Mesendoderm (in vitro differentiated cells): ENCODE data around the gene ZNF439.
"Not testable (repeated sequence)": the region's sequence is repeated elsewhere in the genome, so short reads cannot be mapped to it uniquely, and the experiment has no call there.

ENCODE experiments used
- DNase-seq: peaks from one replicate; pipeline ENCODE4 v3.0.0; 2013
- H2AK5ac ChIP-seq: 2 replicates; pipeline ENCODE4 v1.6.1; 2013; ENCODE audit warnings: low read length, inconsistent platforms
- H2BK120ac ChIP-seq: 2 replicates; pipeline ENCODE4 v1.6.1; 2013; ENCODE audit warnings: low read depth, mild to moderate bottlenecking, low read length, moderate library complexity, mixed read lengths
- H2BK15ac ChIP-seq: replicated peaks from 2 replicates; pipeline ENCODE4 v1.6.1; 2013; ENCODE audit warnings: low read depth, mild to moderate bottlenecking, moderate library complexity
- H2BK5ac ChIP-seq: 2 replicates; pipeline ENCODE4 v1.6.1; 2013; ENCODE audit warnings: low read length, inconsistent platforms
- H3K18ac ChIP-seq: 2 replicates; pipeline ENCODE4 v1.6.1; 2013; ENCODE audit warnings: mild to moderate bottlenecking, low read length, mixed read lengths
- H3K23ac ChIP-seq: one replicate; pipeline ENCODE4 v1.6.1; 2013; ENCODE audit warnings: low read length
- H3K27ac ChIP-seq: 2 replicates; pipeline ENCODE4 v1.5.1; 2013; ENCODE audit warnings: low read depth, mild to moderate bottlenecking, inconsistent platforms, low read length, moderate library complexity
- H3K27me3 ChIP-seq: 2 replicates; pipeline ENCODE4 v1.6.1; 2013; ENCODE audit warnings: low read length, control low read depth, mild to moderate bottlenecking, inconsistent platforms; ENCODE audit not compliant: insufficient read depth, poor library complexity
- H3K36me3 ChIP-seq: 2 replicates; pipeline ENCODE4 v1.6.1; 2013; ENCODE audit warnings: low read length, inconsistent platforms; ENCODE audit not compliant: control insufficient read depth, insufficient read depth
- H3K4ac ChIP-seq: one replicate; pipeline ENCODE4 v1.6.1; 2013; ENCODE audit warnings: low read depth, mild to moderate bottlenecking, low read length, moderate library complexity
- H3K4me1 ChIP-seq: 2 replicates; pipeline ENCODE4 v1.6.1; 2013; ENCODE audit warnings: low read depth, low read length, inconsistent platforms; ENCODE audit not compliant: control insufficient read depth
- H3K4me2 ChIP-seq: 2 replicates; pipeline ENCODE4 v1.6.1; 2013; ENCODE audit warnings: low read length
- H3K4me3 ChIP-seq: 2 replicates; pipeline ENCODE4 v1.5.1; 2013; ENCODE audit warnings: mild to moderate bottlenecking, low read length
- H3K56ac ChIP-seq: one replicate; pipeline ENCODE4 v1.6.1; 2013; ENCODE audit warnings: low read length
- H3K79me1 ChIP-seq: 2 replicates; pipeline ENCODE4 v1.6.1; 2013; ENCODE audit warnings: low read length, inconsistent platforms
- H3K79me2 ChIP-seq: 2 replicates; pipeline ENCODE4 v1.6.1; 2013; ENCODE audit warnings: mild to moderate bottlenecking, low read length; ENCODE audit not compliant: control insufficient read depth, insufficient read depth
- H3K9ac ChIP-seq: 2 replicates; pipeline ENCODE4 v1.6.1; 2013; ENCODE audit warnings: low read length, inconsistent platforms
- H4K5ac ChIP-seq: one replicate; pipeline ENCODE4 v1.6.1; 2013; ENCODE audit warnings: low read length
- H4K8ac ChIP-seq: one replicate; pipeline ENCODE4 v1.6.1; 2013; ENCODE audit warnings: low read depth, mild to moderate bottlenecking, control low read depth, low read length, moderate library complexity
- WGBS: extraction: QIAGEN DNeasy Blood & Tissue Kit; methylation state at CpG from one replicate; pipeline ENCODE4 v1.1.7; 2013; ENCODE audit warnings: low lambda C conversion rate, missing lambda C conversion rate; ENCODE audit not compliant: insufficient coverage; ENCODE audit errors: extremely low coverage; 5-methylcytosine and 5-hydroxymethylcytosine counted together

ZNF439 gene

DNA sequence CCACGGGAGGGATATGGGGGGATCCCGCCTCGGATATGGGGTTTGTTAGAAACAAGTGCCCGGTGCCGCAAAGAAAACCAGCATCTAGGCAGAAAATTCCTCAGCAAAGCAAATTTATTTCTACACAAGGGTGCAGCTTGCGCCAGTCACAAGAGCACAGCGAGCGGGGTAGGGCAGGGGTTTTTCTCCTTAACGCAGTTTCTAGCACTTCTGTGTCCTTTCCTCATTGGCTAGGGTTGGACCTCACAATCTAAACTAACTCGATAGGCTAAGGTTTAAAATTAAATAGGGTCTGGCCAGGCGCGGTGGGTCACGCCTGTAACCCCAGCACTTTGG, 33.9 kb upstream of the ZNF439 start:
- Histone ChIP-seq H2BK120ac (no peak overlapping the region), H4K8ac (no peak overlapping the region), H3K4me3 (peak overlapping the region; percentile 85), H3K23ac (no peak overlapping the region), H2BK5ac (no peak overlapping the region), H3K27ac (no peak overlapping the region), H3K27me3 (no peaks in the 10 kb centered on the region), H4K5ac (no peak overlapping the region), H3K79me1 (no peaks in the 10 kb centered on the region), H3K18ac (peak overlapping the region; percentile 81), H3K4me1 (no peaks in the 10 kb centered on the region), H3K36me3 (no peaks in the 10 kb centered on the region), H3K79me2 (no peaks in the 10 kb centered on the region), H3K9ac (peak overlapping the region; percentile 89), H2BK15ac (no peak overlapping the region), H3K4me2 (peak overlapping the region; percentile 16), H3K56ac (peak overlapping the region; percentile 97), H2AK5ac (no peak overlapping the region), H3K4ac (peak overlapping the region; percentile 46)
- WGBS = no CpG with 5 or more reads among the region's 13 CpGs
- peak; percentile 38 for DNase-seq

DNA sequence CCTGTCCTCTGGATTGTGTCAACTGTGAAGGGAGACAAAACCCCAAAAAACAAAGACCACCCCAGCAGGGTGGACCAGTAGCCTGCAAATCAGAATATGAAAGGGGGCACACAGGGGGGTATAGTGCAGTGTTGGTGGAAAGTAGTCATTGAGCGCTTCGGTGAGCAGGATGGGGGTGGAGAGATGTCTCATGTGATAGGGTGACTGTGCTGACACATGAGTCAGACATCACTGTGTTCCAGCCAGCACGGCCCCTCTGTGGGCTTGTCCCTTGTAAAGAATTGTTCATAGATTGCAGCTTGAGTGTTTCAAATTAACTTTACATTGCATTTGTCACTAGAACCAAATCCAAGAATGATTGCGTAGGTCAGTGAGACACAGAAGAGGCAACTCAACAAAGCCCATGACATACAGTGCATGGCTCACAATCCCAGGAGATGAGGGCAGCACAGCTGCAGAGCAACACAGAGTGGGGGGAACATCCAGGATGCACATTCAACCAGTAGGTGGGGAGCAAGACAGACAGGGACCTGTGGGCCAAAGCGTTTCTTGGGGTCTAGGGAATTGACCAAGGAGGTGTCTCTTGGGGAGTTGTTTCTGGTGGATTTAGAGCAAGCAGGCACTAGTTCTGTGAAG, 26.9 kb upstream of the ZNF439 start:
- no peak overlapping the region for H3K23ac ChIP-seq
- H2BK120ac ChIP-seq = no peak overlapping the region
- H3K4ac ChIP-seq = no peak overlapping the region
- H3K79me1 ChIP-seq = no peaks in the 10 kb centered on the region
- DNase-seq = no peak
- H2AK5ac ChIP-seq = no peak overlapping the region
- no peak overlapping the region for H3K9ac ChIP-seq
- H2BK15ac ChIP-seq = no peak overlapping the region
- no peaks in the 10 kb centered on the region for H3K36me3 ChIP-seq
- H3K27ac ChIP-seq = no peak overlapping the region
- no peak overlapping the region for H3K56ac ChIP-seq
- H4K5ac ChIP-seq = no peak overlapping the region
- H4K8ac ChIP-seq = no peak overlapping the region
- no peak overlapping the region for H3K18ac ChIP-seq
- no peaks in the 10 kb centered on the region for H3K79me2 ChIP-seq
- H3K4me3 ChIP-seq = no peak overlapping the region
- no peaks in the 10 kb centered on the region for H3K27me3 ChIP-seq
- H2BK5ac ChIP-seq = no peak overlapping the region
- H3K4me2 ChIP-seq = no peak overlapping the region
- H3K4me1 ChIP-seq = no peaks in the 10 kb centered on the region
- no CpG with 5 or more reads among the region's 5 CpGs for WGBS

DNA sequence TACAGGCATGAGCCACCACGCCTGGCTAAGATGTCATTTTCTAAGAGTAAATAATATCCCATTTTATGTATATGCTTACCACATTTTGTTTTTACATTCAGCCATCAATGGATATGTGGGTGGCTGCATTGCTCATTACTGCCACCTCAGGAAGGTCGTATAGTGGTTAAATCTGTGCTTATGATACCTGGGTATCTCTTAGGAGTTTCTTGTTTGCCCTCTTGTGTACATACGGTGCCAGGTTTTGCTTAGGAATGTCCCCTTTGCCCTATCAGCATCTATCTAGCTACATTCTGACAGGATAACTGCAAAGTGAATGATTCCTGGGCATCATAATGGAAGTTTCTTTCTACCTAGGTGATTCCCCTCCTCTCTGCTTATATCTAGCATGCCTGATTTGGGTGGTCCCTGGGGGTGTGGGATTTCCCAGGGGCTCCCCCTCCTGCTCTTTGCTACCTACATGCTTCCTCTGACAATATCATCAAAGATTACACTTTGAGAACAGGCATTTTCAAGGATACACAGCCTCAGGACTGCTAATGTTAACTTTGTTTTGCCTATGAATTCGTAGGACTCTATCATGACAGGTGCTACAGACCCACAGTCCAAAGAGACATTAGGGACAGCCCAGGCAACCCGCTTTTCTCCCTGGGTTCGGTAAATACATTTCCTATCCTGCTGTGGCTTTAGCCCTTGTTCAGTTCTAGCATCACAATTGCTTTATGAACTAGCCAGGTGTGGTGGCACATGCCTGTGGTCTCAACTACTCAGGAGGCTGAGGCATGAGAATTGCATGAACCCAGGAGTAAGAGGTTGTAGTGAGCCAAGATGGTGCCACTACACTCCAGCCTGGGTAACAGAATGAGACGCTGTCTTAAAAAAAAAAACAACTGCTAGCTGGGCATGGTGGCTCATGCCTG, 19.3 kb upstream of the ZNF439 start:
- not testable (repeated sequence) for H3K4me3 ChIP-seq, H2BK120ac ChIP-seq, H3K56ac ChIP-seq, H4K5ac ChIP-seq, H3K23ac ChIP-seq, H2AK5ac ChIP-seq, H3K36me3 ChIP-seq, H3K4me1 ChIP-seq, DNase-seq, H3K9ac ChIP-seq, H3K79me2 ChIP-seq, H3K27me3 ChIP-seq, H3K18ac ChIP-seq, H3K79me1 ChIP-seq, H2BK15ac ChIP-seq, H3K27ac ChIP-seq, H3K4me2 ChIP-seq, H3K4ac ChIP-seq, H4K8ac ChIP-seq, H2BK5ac ChIP-seq
- no CpG with 5 or more reads among the region's 7 CpGs for WGBS

DNA sequence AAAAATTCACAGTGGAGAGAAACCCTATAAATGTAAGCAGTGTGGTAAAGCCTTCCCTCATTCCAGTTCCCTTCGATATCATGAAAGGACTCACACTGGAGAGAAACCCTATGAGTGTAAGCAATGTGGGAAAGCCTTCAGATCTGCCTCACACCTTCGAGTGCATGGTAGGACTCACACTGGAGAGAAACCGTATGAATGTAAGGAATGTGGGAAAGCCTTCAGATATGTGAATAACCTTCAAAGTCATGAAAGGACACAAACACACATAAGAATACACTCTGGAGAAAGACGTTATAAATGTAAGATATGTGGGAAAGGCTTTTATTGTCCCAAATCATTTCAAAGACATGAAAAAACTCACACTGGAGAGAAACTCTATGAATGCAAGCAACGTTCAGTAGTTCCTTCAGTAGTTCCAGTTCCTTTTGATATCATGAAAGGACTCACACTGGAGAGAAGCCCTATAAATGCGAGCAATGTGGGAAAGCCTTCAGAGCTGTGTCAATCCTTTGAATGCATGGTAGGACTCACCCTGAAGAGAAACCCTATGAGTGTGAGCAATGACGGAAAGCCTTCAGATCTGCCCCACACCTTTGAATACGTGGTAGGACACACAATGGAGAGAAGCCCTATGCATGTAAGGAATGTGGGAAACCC, 16.1 kb upstream of the ZNF439 start:
- no peak overlapping the region for H3K18ac ChIP-seq
- no peak overlapping the region for H3K4me2 ChIP-seq
- no peak overlapping the region for H2AK5ac ChIP-seq
- H2BK120ac ChIP-seq = no peak overlapping the region
- H4K8ac ChIP-seq = no peak overlapping the region
- no CpG with 5 or more reads among the region's 8 CpGs for WGBS
- H3K4me1 ChIP-seq = no peaks in the 10 kb centered on the region
- no peak overlapping the region for H3K27ac ChIP-seq
- no peak overlapping the region for H3K4me3 ChIP-seq
- H3K23ac ChIP-seq = no peak overlapping the region
- H3K4ac ChIP-seq = no peak overlapping the region
- no peak overlapping the region for H4K5ac ChIP-seq
- no peak overlapping the region for H2BK15ac ChIP-seq
- no peak overlapping the region for H3K56ac ChIP-seq
- DNase-seq = peak; percentile 31
- no peak overlapping the region for H3K9ac ChIP-seq
- H2BK5ac ChIP-seq = no peak overlapping the region
- no peaks in the 10 kb centered on the region for H3K27me3 ChIP-seq
- peaks cover 6% of the 10 kb centered on the region for H3K36me3 ChIP-seq
- H3K79me1 ChIP-seq = no peaks in the 10 kb centered on the region
- H3K79me2 ChIP-seq = no peaks in the 10 kb centered on the region

DNA sequence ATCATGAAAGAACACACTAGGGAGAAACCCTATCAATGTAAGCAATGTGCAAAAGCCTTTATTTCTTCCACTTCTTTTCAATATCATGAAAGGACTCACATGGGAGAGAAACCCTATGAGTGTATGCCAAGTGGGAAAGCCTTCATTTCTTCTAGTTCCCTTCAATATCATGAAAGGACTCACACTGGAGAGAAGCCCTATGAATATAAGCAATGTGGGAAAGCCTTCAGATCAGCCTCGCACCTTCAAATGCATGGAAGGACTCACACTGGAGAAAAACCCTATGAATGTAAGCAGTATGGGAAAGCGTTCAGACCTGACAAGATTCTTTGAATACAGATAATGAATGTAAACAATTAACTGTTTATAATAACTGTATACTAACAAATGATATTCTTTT, 15.0 kb upstream of the ZNF439 start:
- H3K4ac ChIP-seq = no peak overlapping the region
- no peaks in the 10 kb centered on the region for H3K79me1 ChIP-seq
- no peaks in the 10 kb centered on the region for H3K79me2 ChIP-seq
- no peaks in the 10 kb centered on the region for H3K4me1 ChIP-seq
- H3K4me2 ChIP-seq = no peak overlapping the region
- no CpG with 5 or more reads among the region's 2 CpGs for WGBS
- H3K56ac ChIP-seq = no peak overlapping the region
- no peak overlapping the region for H2BK5ac ChIP-seq
- no peak overlapping the region for H4K5ac ChIP-seq
- no peaks in the 10 kb centered on the region for H3K27me3 ChIP-seq
- DNase-seq = no peak
- H3K23ac ChIP-seq = no peak overlapping the region
- H3K27ac ChIP-seq = no peak overlapping the region
- H3K4me3 ChIP-seq = no peak overlapping the region
- H4K8ac ChIP-seq = no peak overlapping the region
- H2AK5ac ChIP-seq = no peak overlapping the region
- H3K36me3 ChIP-seq = peaks cover 6% of the 10 kb centered on the region
- H2BK15ac ChIP-seq = no peak overlapping the region
- no peak overlapping the region for H3K9ac ChIP-seq
- H3K18ac ChIP-seq = no peak overlapping the region
- no peak overlapping the region for H2BK120ac ChIP-seq
